Brain microvascular endothelial cell (primary cell): ENCODE data around the gene CELF2.

Source experiments
- DNase-seq: peaks from one replicate; pipeline ENCODE4 v3.0.0-alpha.2; 2020
- H3K27ac ChIP-seq: fragments of 250-450 bp; sonication (Bioruptor Pico); 2 replicates; pipeline ENCODE4 v1.5.1; 2020; ENCODE audit warnings: mild to moderate bottlenecking, moderate library complexity
- H3K27me3 ChIP-seq: fragments of 250-450 bp; sonication (Bioruptor Pico); replicated peaks from 2 replicates; pipeline ENCODE4 v1.5.1; 2020; ENCODE audit warnings: mild to moderate bottlenecking
- H3K36me3 ChIP-seq: fragments of 250-450 bp; sonication (Bioruptor Pico); replicated peaks from 2 replicates; pipeline ENCODE4 v1.5.1; 2020; ENCODE audit warnings: mild to moderate bottlenecking
- H3K4me3 ChIP-seq: 2 replicates; pipeline ENCODE4 v1.5.1; 2011; ENCODE audit warnings: low read depth, mild to moderate bottlenecking, control low read depth, low read length, moderate library complexity
- in situ Hi-C: cut with HindIII; loops from 2 replicates; pipeline ENCODE4 v1.10.0; 2017; ENCODE audit warnings: low sequenced_read_pairs, low pct_ligation_motif_present
- TF ChIP-seq, protein P1 (sequence below): IDR thresholded peaks from 2 replicates; pipeline ENCODE4 v1.5.1; 2011; ENCODE audit warnings: low read depth, mild to moderate bottlenecking, moderate library complexity, low read length, control low read depth, inconsistent platforms; ENCODE audit errors: missing control alignments

The CELF2 gene

DNA sequence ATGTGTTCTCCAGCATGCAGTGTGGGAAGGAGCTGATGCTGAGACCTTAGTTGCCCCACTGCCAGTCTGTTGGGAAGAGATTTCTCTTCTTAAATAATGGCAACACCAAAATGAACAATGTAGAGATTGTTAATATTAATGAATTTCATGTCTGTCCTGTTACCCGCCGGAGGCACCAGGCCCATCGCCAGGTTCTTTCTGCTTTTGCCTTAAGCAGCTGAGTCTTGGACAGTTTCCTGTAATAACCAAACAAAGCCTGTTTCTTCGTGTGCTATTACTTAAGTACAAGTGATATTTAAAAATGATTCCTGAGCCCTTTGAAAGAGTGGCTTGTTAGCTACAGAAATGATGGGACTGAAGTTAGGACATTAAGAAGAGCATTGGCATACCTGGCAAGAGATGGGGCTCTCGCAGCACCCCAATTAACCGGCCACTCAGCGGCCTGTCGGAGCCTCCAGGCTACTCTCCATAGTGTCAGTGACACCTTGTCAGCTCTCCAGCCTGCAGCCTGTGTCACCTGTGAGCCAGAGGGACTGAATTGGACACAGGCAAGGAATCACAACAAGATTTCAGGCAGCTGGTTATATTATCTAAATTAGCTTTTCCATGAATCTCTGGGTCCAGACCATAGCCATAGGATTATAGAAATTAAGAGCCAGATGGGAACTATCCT lies 142.0 kb downstream of the CELF2 start:
- TF ChIP-seq, protein P1, sequence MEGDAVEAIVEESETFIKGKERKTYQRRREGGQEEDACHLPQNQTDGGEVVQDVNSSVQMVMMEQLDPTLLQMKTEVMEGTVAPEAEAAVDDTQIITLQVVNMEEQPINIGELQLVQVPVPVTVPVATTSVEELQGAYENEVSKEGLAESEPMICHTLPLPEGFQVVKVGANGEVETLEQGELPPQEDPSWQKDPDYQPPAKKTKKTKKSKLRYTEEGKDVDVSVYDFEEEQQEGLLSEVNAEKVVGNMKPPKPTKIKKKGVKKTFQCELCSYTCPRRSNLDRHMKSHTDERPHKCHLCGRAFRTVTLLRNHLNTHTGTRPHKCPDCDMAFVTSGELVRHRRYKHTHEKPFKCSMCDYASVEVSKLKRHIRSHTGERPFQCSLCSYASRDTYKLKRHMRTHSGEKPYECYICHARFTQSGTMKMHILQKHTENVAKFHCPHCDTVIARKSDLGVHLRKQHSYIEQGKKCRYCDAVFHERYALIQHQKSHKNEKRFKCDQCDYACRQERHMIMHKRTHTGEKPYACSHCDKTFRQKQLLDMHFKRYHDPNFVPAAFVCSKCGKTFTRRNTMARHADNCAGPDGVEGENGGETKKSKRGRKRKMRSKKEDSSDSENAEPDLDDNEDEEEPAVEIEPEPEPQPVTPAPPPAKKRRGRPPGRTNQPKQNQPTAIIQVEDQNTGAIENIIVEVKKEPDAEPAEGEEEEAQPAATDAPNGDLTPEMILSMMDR: no peak
- no peak for DNase-seq
- H3K4me3 ChIP-seq: no peak overlapping the region
- in situ Hi-C loops: no loop called here
- H3K36me3 ChIP-seq: no peaks in the 10 kb centered on the region
- no peak overlapping the region for H3K27ac ChIP-seq
- peaks cover 3% of the 10 kb centered on the region for H3K27me3 ChIP-seq

DNA sequence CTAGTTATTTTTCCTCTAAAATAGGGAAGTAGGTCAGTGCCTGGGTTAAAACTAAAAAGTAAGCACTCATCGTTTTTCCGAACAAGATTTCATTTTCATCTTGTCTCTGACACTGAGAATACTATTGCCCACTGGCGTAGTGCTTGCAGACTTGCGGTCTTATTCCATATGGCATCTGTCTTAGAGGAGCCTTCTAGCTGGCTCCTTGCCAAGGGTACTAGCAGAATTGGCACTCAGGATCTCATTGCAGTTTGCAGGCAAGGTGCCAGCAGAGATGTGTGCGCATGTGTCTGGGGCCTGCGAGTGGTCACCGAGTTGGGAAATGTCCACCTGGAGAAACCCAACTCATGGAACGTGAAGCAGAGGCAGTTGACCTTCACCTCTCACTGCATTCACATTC lies 143.4 kb downstream of the CELF2 start:
- H3K4me3 ChIP-seq: no peak overlapping the region
- TF ChIP-seq, protein P1: no peak
- in situ Hi-C loops: no loop called here
- DNase-seq: no peak
- H3K36me3 ChIP-seq: no peaks in the 10 kb centered on the region
- H3K27ac ChIP-seq: no peak overlapping the region
- H3K27me3 ChIP-seq: peaks cover 9% of the 10 kb centered on the region

DNA sequence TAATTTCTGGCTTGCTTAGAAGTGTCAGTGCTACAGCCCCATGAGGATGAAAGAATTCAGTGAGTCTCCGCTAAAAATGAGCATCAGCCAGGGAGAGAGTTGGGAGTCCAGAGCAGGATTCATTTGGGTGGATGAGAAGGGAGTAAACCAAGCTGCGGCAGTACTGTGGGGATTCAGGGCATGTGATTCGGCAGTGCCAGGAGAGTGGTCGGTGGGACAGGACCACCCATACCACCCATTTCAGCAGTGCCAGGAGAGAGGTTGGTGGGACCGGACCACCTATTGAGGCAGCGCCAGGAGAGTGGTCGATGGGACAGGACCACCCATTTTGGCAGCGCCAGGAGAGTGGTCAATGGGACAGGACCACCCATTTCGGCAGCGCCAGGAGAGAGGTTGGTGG lies 144.2 kb downstream of the CELF2 start:
- Histone ChIP-seq H3K4me3 (no peak overlapping the region), H3K27ac (no peak overlapping the region), H3K36me3 (no peaks in the 10 kb centered on the region), H3K27me3 (peaks cover 10% of the 10 kb centered on the region)
- in situ Hi-C loops: no loop called here
- no peak for DNase-seq
- TF ChIP-seq, protein P1: no peak

DNA sequence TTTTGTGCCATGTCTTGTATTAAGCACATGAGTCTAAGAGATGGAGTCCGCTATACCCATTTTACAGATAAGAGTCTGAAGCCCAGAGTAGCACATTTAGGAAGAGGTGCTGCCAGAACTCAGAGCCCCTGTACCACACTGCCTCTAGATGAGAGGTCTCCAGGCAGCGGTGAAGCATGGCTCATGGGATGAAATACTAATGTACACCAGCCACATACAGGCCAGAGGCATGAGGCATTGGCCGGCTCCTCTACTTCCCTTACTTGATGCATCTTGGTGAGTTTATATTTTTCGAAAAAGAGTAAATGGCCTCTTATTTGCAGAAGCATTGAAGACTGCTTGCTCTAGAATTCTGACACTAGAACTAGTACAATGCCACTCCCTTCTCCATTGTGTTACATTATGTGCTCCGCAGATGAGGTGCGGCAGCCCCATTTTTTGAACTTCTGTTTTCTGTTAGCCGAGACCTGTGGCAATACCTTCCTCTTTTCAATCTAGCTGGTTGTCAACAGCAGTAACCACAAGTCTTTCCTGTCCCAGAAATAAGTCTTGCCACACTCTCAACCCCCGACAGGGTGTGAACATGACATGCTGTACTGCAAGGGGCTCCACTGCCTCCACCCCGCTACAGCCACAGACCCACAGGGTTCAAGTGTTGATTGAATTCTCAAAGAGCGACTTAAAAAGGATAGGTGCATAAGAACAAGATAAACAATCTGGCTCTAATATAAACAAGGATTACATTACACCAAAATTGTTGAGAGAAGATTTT lies 145.3 kb downstream of the CELF2 start:
- TF ChIP-seq, protein P1: no peak
- H3K27ac ChIP-seq: no peak overlapping the region
- no peaks in the 10 kb centered on the region for H3K36me3 ChIP-seq
- H3K27me3 ChIP-seq: peaks cover 10% of the 10 kb centered on the region
- no peak overlapping the region for H3K4me3 ChIP-seq
- DNase-seq: no peak
- in situ Hi-C loops: no loop called here

DNA sequence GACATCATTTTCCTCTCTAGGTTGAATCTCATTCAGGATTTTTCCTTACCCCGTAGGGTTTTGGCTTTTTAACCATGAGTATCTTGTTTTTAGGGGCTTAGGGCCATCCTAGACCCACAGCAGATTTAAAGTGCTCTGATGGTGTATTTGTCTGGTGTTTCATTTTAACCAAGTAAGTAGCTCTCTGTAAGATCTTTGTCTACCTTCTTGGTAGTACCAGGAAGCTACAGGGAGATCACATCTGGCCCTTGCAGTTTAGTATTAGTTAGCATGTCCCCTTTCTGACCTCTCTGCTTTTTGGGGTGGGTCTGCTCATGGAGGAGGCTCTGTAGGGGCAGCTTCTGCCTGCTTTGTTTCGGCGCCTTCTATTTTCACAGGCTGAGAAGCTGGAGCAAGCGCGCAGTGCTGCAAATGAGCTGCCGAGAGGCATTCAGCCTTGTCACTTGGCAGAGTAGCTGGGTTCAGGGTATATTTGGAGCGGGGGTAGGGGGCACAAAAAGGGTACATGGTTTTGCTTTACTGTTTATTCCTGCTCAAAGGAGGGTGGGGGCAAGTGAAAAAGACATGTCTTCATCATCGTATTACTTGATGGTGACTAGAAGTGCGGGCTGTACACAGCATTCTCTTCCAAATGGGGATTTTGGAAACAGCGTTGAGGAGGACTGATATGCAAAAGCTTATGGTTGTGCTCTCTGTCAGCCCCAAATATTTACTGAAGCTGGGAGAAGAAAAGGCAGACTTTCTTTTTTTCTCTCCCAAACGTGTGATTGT lies 146.3 kb downstream of the CELF2 start:
- Histone ChIP-seq H3K36me3 (no peaks in the 10 kb centered on the region), H3K27ac (no peak overlapping the region), H3K4me3 (no peak overlapping the region), H3K27me3 (peaks cover 10% of the 10 kb centered on the region)
- no peak for DNase-seq
- in situ Hi-C loops: no loop called here
- TF ChIP-seq, protein P1: no peak
